PC-3 (cell line): ENCODE data around the gene HDGFL2.

Source experiments
- CTCF ChIP-seq: fragments of 300-600 bp; sonication (generic); conservative IDR thresholded peaks from 2 replicates; pipeline ENCODE4 v1.5.1; 2017; ENCODE audit warnings: antibody characterized with exemption, low read depth, mild to moderate bottlenecking, low read length
- EZH2 ChIP-seq: fragments of 300-600 bp; sonication (generic); IDR thresholded peaks from one replicate; pipeline ENCODE4 v1.6.1; 2017; ENCODE audit warnings: antibody characterized with exemption, mild to moderate bottlenecking, low read length; ENCODE audit not compliant: unreplicated experiment
- EZH2phosphoT487 ChIP-seq: fragments of 300-600 bp; sonication (generic); IDR thresholded peaks from 2 replicates; pipeline ENCODE4 v1.6.1; 2018; ENCODE audit warnings: mild to moderate bottlenecking, antibody characterized with exemption, low read length, borderline replicate concordance

- TF ChIP-seq CTCF (no peak), EZH2 (no peak), EZH2phosphoT487 (no peak)
Measured at GRCh38 chr19:4437103-4437502, 35.0 kb upstream of the HDGFL2 start.
